Bronchial epithelial cell (primary cell): ENCODE results near the gene GPD1. TPM values are rescaled to one million over a fixed set of nuclear protein-coding genes. Genes with fewer than 3 reads are reported as not detected.

Source experiments
- DNase-seq: peaks from one replicate; pipeline ENCODE4 v3.0.0-alpha.2; 2010; ENCODE audit warnings: low read depth
- FAIRE-seq: peaks from 2 replicates; lab custom pipeline; 2011; peaks lifted over from hg19 to GRCh38; lab: Jason Lieb, UNC
- H3K27me3 ChIP-seq: 2 replicates; pipeline ENCODE4 v1.5.1; 2011; ENCODE audit warnings: low read length; ENCODE audit not compliant: control insufficient read depth, insufficient read depth
- H3K36me3 ChIP-seq: 2 replicates; pipeline ENCODE4 v1.5.1; 2011; ENCODE audit warnings: low read length; ENCODE audit not compliant: control insufficient read depth, insufficient read depth
- H3K4me3 ChIP-seq: 2 replicates; pipeline ENCODE4 v1.5.1; 2011; ENCODE audit warnings: mild to moderate bottlenecking, low read depth, low read length, control low read depth
- total RNA-seq: library from RNA; depleted of rRNA; stranded (reverse); fragments of >200 nt; gene quantifications from 2 replicates; pipeline ENCODE4 v1.2.1, GENCODE V29; 2014
- TF ChIP-seq, protein P1 (sequence below): IDR thresholded peaks from 2 replicates; pipeline ENCODE4 v1.5.1; 2011; ENCODE audit warnings: mild to moderate bottlenecking, moderate library complexity, low read length, control low read depth, inconsistent platforms; ENCODE audit not compliant: insufficient read depth, severe bottlenecking

Gene GPD1
- total RNA-seq, 1 donor from 2014 or later, result 0.53 TPM

DNA sequence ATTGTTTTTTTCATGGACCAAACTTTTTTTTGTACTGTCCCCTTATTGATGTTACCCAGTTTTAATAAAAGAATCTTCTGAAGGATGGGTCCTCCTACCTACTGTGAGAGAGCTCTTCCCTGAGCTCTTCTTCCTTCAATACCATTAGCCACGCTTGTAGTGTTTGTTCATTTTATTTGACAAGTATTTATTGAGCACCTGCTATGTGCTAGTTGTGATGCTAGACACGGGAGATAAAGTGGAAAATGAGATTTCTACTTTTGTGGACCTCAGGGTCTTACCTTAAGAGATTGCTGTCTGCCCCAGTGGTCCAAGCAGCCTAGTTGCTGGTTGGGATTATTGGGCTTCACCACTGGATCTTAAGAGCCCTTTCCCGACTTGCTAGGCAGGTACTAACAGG lies 3.2 kb upstream of the GPD1 start:
- DNase-seq (no peak), FAIRE-seq (no peak)
- TF ChIP-seq, protein P1, sequence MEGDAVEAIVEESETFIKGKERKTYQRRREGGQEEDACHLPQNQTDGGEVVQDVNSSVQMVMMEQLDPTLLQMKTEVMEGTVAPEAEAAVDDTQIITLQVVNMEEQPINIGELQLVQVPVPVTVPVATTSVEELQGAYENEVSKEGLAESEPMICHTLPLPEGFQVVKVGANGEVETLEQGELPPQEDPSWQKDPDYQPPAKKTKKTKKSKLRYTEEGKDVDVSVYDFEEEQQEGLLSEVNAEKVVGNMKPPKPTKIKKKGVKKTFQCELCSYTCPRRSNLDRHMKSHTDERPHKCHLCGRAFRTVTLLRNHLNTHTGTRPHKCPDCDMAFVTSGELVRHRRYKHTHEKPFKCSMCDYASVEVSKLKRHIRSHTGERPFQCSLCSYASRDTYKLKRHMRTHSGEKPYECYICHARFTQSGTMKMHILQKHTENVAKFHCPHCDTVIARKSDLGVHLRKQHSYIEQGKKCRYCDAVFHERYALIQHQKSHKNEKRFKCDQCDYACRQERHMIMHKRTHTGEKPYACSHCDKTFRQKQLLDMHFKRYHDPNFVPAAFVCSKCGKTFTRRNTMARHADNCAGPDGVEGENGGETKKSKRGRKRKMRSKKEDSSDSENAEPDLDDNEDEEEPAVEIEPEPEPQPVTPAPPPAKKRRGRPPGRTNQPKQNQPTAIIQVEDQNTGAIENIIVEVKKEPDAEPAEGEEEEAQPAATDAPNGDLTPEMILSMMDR, result no peak
- peaks cover 23% of the 10 kb centered on the region for H3K36me3 ChIP-seq
- H3K27me3 ChIP-seq, result no peaks in the 10 kb centered on the region
- H3K4me3 ChIP-seq, result no peak overlapping the region

DNA sequence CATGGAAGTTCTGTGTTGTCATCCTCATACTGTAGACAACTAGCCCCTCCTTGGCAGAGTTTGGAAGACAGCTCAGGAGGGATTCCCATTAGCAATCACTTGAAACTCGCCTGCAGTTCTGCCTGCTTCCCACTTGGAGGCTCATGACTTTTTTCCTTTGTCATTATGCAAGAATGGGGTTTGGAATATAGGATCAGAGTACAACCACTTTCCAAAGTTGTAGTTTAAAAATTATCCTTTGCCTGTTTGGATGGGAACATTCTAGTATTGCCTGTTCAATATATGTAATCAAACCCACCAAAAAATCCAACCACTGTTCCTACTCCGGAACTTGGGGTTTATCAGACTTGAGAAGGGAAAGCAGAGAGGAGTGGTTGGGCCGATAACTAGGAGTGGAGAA lies 2.1 kb upstream of the GPD1 start:
- no peak overlapping the region for H3K4me3 ChIP-seq
- H3K36me3 ChIP-seq, result peaks cover 13% of the 10 kb centered on the region
- DNase-seq (peak; percentile 34), FAIRE-seq (no peak)
- TF ChIP-seq, protein P1, result peak; percentile 46
- H3K27me3 ChIP-seq, result no peaks in the 10 kb centered on the region

DNA sequence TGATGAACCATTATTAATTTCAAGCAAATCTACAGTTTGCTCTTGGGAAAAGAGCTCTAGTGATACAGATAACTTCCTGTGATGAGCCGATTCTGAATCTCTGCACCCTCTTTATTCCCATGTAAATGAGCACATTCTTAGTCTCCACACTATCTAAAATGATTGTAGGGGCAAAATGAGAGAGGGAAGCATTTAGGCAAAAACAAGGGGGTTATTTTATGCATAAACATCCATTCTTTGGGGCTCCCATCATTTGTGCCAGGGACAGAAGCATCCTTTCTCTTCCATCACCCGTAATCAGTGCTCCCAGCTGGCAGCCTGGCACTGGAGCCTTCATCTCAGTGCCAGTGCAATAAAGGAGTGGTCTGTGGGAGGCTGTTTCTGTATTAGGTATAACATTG lies 1.7 kb upstream of the GPD1 start:
- H3K4me3 ChIP-seq, result no peak overlapping the region
- DNase-seq (no peak), FAIRE-seq (no peak)
- TF ChIP-seq, protein P1, result no peak
- H3K27me3 ChIP-seq, result no peaks in the 10 kb centered on the region
- peaks cover 11% of the 10 kb centered on the region for H3K36me3 ChIP-seq

DNA sequence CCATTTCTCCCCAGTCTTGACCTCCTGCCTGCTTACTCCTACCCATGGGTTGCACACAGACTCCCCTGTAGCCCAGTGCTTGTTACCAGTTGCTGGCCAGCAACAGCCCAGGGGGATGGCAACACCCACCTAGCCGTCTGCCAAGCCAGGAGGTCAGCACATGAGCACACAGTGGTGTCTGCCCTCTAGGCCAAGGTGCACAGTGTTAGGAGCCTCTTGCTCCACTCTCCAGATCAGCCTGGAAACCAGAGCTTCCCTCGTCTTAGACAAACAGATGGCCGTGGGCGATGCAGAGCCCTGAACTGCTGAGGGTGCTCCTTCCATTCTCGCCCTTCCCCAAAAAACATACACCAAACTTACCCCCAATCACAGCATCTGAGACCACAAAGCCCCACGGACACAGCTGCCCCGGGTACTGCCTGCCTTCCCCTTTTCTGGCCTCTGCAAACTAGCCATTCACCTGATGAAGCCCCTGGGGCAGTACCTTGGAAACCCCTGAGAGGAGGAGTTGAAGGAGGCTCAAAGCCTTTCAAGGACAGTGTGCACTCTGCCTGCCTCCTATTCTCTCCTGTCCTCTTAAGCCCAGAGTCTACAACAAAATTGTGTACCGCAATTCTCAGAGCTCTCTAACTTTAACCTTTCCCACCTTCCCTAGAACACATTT lies 1.0 kb upstream of the GPD1 start:
- DNase-seq (no peak), FAIRE-seq (peak; percentile 32)
- H3K4me3 ChIP-seq, result no peak overlapping the region
- no peaks in the 10 kb centered on the region for H3K27me3 ChIP-seq
- TF ChIP-seq, protein P1, result no peak
- peaks cover 11% of the 10 kb centered on the region for H3K36me3 ChIP-seq

DNA sequence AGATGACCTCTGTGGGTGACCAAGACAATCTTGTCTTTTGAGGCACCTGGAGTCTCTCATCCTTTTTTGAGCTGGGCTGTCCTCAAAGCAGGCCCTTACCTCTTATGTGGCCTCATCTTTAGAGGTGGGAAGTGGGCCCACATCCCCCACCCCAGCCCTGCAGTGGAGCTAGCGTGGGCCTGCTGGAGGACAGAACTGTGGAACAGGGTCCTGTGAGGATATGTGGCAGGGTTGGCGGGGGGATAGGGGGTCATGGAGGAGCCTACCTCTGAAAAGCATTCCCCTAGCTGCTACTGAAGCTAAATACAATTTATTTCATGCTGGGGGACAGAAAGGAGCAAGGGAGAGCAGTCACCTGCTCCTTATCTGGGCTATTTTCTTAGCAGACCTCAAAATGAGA lies 457 bp upstream of the GPD1 start:
- H3K4me3 ChIP-seq, result no peak overlapping the region
- FAIRE-seq (no peak), DNase-seq (no peak)
- peaks cover 7% of the 10 kb centered on the region for H3K36me3 ChIP-seq
- no peaks in the 10 kb centered on the region for H3K27me3 ChIP-seq
- TF ChIP-seq, protein P1, result no peak
